Loucy (cell line): ENCODE measurements around the gene ANK3.

Experiments used
- H2AFZ ChIP-seq: fragments of 200-600 bp; sonication (generic); 2 replicates; pipeline ENCODE4 v1.6.0; 2016; ENCODE audit warnings: antibody characterized with exemption, mild to moderate bottlenecking, low read length, moderate library complexity
- H3F3A ChIP-seq: fragments of 200-600 bp; 2 replicates; pipeline ENCODE4 v1.6.0; 2016; ENCODE audit warnings: antibody characterized with exemption, low read depth, mild to moderate bottlenecking
- H3K27me3 ChIP-seq: fragments of 200-600 bp; sonication (generic); 2 replicates; pipeline ENCODE4 v1.6.1; 2014; ENCODE audit warnings: low read length, mild to moderate bottlenecking; ENCODE audit not compliant: insufficient read depth, poor library complexity, severe bottlenecking
- H3K36me3 ChIP-seq: fragments of 200-600 bp; sonication (generic); 2 replicates; pipeline ENCODE4 v1.6.1; 2016; ENCODE audit warnings: low read length; ENCODE audit not compliant: insufficient read depth
- H3K4me1 ChIP-seq: fragments of 200-600 bp; sonication (generic); 2 replicates; pipeline ENCODE4 v1.5.1; 2014; ENCODE audit warnings: low read length, mild to moderate bottlenecking; ENCODE audit not compliant: insufficient read depth, poor library complexity, severe bottlenecking
- H3K4me2 ChIP-seq: fragments of 200-600 bp; sonication (generic); 2 replicates; pipeline ENCODE4 v1.6.0; 2014; ENCODE audit warnings: antibody characterized with exemption, low read length, low read depth, mild to moderate bottlenecking; ENCODE audit not compliant: poor library complexity, severe bottlenecking
- H3K4me3 ChIP-seq: fragments of 200-600 bp; sonication (generic); 2 replicates; pipeline ENCODE4 v1.5.1; 2014; ENCODE audit warnings: low read length, mild to moderate bottlenecking, mixed read lengths; ENCODE audit not compliant: poor library complexity, severe bottlenecking
- H3K79me2 ChIP-seq: fragments of 200-600 bp; sonication (generic); 2 replicates; pipeline ENCODE4 v1.6.1; 2014; ENCODE audit warnings: low read length; ENCODE audit not compliant: insufficient read depth
- H3K9ac ChIP-seq: fragments of 200-600 bp; sonication (generic); 2 replicates; pipeline ENCODE4 v1.6.0; 2014; ENCODE audit warnings: mild to moderate bottlenecking, low read depth, low read length, moderate library complexity; ENCODE audit not compliant: poor library complexity, severe bottlenecking
- H3K9me2 ChIP-seq: fragments of 200-600 bp; sonication (generic); replicated peaks from 2 replicates; pipeline ENCODE4 v1.6.1; 2016; ENCODE audit warnings: low read depth, low read length, mixed read lengths
- H3K9me3 ChIP-seq: fragments of 200-600 bp; sonication (generic); 2 replicates; pipeline ENCODE4 v1.6.1; 2014; ENCODE audit warnings: mild to moderate bottlenecking, antibody characterized with exemption, low read length, low read depth; ENCODE audit not compliant: insufficient read depth
- H4K20me1 ChIP-seq: fragments of 200-600 bp; sonication (generic); 2 replicates; pipeline ENCODE4 v1.6.0; 2014; ENCODE audit warnings: antibody characterized with exemption, low read length, mild to moderate bottlenecking; ENCODE audit not compliant: insufficient read depth, poor library complexity, severe bottlenecking
- EZH2phosphoT487 ChIP-seq: fragments of 200-600 bp; IDR thresholded peaks from 2 replicates; pipeline ENCODE4 v1.6.1; 2018; ENCODE audit warnings: antibody characterized with exemption, mild to moderate bottlenecking, moderate library complexity, borderline replicate concordance
- TF ChIP-seq, protein P1 (sequence below): fragments of 200-600 bp; sonication (generic); conservative IDR thresholded peaks from 2 replicates; pipeline ENCODE4 v1.5.1; 2014; ENCODE audit warnings: mild to moderate bottlenecking, antibody characterized with exemption, low read length

ANK3 gene

GRCh38 chr10:60009710-60010383, 379.8 kb downstream of the ANK3 start:
- Histone ChIP-seq H2AFZ (no peak overlapping the region), H4K20me1 (no peaks in the 10 kb centered on the region), H3K4me3 (no peak overlapping the region), H3F3A (no peaks in the 10 kb centered on the region), H3K9me2 (no peaks in the 10 kb centered on the region), H3K4me2 (no peak overlapping the region), H3K79me2 (no peaks in the 10 kb centered on the region), H3K27me3 (no peaks in the 10 kb centered on the region), H3K36me3 (no peaks in the 10 kb centered on the region), H3K9ac (no peak overlapping the region), H3K9me3 (no peaks in the 10 kb centered on the region), H3K4me1 (no peaks in the 10 kb centered on the region)
- TF ChIP-seq EZH2phosphoT487: no peak
- TF ChIP-seq, protein P1, sequence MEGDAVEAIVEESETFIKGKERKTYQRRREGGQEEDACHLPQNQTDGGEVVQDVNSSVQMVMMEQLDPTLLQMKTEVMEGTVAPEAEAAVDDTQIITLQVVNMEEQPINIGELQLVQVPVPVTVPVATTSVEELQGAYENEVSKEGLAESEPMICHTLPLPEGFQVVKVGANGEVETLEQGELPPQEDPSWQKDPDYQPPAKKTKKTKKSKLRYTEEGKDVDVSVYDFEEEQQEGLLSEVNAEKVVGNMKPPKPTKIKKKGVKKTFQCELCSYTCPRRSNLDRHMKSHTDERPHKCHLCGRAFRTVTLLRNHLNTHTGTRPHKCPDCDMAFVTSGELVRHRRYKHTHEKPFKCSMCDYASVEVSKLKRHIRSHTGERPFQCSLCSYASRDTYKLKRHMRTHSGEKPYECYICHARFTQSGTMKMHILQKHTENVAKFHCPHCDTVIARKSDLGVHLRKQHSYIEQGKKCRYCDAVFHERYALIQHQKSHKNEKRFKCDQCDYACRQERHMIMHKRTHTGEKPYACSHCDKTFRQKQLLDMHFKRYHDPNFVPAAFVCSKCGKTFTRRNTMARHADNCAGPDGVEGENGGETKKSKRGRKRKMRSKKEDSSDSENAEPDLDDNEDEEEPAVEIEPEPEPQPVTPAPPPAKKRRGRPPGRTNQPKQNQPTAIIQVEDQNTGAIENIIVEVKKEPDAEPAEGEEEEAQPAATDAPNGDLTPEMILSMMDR: no peak

DNA sequence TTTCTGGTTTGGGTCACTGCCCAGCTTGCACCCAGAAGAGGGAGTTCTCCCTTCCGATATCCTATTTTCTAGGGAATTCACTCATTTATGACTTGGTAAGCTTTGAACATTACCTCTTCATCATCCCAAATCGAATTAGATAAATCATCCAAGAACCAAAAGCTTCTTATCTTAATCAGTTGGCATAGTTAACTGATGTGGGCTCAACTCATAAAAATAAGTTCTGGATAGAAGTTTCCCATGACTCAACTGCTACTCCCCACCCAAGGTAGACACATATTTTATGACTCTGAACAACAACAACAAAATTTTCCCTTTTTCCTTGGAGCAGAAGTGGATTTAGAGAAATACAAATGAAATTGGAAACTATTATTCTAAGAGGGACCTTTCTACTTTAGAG, 380.4 kb downstream of the ANK3 start:
- no peak overlapping the region for H3K4me3 ChIP-seq
- no peaks in the 10 kb centered on the region for H3F3A ChIP-seq
- H3K9me3 ChIP-seq: no peaks in the 10 kb centered on the region
- H3K4me2 ChIP-seq: no peak overlapping the region
- no peaks in the 10 kb centered on the region for H3K4me1 ChIP-seq
- TF ChIP-seq, protein P1: no peak
- TF ChIP-seq EZH2phosphoT487: no peak
- no peaks in the 10 kb centered on the region for H3K36me3 ChIP-seq
- H4K20me1 ChIP-seq: no peaks in the 10 kb centered on the region
- H3K27me3 ChIP-seq: no peaks in the 10 kb centered on the region
- no peak overlapping the region for H2AFZ ChIP-seq
- H3K9ac ChIP-seq: no peak overlapping the region
- no peaks in the 10 kb centered on the region for H3K79me2 ChIP-seq
- H3K9me2 ChIP-seq: no peaks in the 10 kb centered on the region

- no peaks in the 10 kb centered on the region for H3K9me2 ChIP-seq
- no peak overlapping the region for H2AFZ ChIP-seq
- no peaks in the 10 kb centered on the region for H3K36me3 ChIP-seq
- no peak overlapping the region for H3K9ac ChIP-seq
- no peak overlapping the region for H3K4me3 ChIP-seq
- no peaks in the 10 kb centered on the region for H3K9me3 ChIP-seq
- no peaks in the 10 kb centered on the region for H3F3A ChIP-seq
- H4K20me1 ChIP-seq: no peaks in the 10 kb centered on the region
- TF ChIP-seq, protein P1: no peak
- no peaks in the 10 kb centered on the region for H3K4me1 ChIP-seq
- H3K4me2 ChIP-seq: no peak overlapping the region
- H3K79me2 ChIP-seq: no peaks in the 10 kb centered on the region
- H3K27me3 ChIP-seq: no peaks in the 10 kb centered on the region
Measured at GRCh38 chr10:60008816-60009215, 380.9 kb downstream of the ANK3 start.
